GM10266 (cell line): ENCODE measurements around the gene ADPRM.
A peak's percentile ranks its signal among the peaks of the same experiment; 100 is the strongest.
"Not testable (repeated sequence)": the region's sequence is repeated elsewhere in the genome, so short reads cannot be mapped to it uniquely, and the experiment has no call there.

Experiments
- DNase-seq: peaks from one replicate; pipeline ENCODE4 v3.0.0; 2012; ENCODE audit errors: extremely low spot score
- TF ChIP-seq, protein P1 (sequence below): IDR thresholded peaks from 2 replicates; pipeline ENCODE4 v1.5.1; 2012; ENCODE audit warnings: mild to moderate bottlenecking, low read depth; ENCODE audit not compliant: control insufficient read depth, insufficient read depth; ENCODE audit errors: missing control alignments

Gene ADPRM

DNA sequence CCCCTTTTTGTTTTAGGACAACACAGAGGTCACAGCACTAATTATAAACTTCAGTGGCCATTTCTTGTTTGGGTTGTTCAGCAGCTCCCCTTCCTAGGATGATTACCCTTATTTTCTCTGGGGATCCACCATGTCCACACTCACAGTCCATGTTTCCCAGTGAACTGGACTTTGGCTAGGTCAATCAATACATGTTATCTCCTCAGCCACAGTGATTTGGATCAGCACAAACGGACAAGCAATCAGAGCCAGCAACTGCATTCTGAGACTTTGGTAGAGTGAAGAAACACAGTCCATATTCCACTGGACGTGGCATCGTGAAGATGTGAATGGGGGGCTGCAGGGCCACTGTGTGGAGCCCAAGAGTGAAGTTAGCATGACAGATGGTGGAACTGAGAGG lies 27.9 kb downstream of the ADPRM start:
- TF ChIP-seq, protein P1, sequence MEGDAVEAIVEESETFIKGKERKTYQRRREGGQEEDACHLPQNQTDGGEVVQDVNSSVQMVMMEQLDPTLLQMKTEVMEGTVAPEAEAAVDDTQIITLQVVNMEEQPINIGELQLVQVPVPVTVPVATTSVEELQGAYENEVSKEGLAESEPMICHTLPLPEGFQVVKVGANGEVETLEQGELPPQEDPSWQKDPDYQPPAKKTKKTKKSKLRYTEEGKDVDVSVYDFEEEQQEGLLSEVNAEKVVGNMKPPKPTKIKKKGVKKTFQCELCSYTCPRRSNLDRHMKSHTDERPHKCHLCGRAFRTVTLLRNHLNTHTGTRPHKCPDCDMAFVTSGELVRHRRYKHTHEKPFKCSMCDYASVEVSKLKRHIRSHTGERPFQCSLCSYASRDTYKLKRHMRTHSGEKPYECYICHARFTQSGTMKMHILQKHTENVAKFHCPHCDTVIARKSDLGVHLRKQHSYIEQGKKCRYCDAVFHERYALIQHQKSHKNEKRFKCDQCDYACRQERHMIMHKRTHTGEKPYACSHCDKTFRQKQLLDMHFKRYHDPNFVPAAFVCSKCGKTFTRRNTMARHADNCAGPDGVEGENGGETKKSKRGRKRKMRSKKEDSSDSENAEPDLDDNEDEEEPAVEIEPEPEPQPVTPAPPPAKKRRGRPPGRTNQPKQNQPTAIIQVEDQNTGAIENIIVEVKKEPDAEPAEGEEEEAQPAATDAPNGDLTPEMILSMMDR = no peak
- DNase-seq = no peak

DNA sequence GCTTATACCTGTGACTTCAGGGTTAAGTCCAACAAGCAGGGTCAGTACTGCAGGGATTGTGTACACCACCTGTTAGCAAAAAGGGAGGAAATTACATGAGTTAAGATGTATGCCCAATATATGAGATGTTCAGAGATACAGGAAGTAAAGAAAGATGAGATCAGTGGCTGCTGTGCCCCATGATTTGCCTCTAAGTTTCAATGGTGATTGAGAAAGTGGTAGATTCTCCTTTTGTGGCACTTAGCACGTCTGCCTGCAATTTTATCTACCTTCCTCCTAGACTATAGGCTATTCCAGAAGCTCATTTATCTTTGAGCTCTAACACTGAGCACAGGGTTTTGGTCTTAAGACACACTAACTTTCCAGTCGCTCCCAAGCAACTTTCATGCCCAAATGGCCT lies 28.8 kb downstream of the ADPRM start:
- TF ChIP-seq, protein P1 = no peak
- DNase-seq = no peak

DNA sequence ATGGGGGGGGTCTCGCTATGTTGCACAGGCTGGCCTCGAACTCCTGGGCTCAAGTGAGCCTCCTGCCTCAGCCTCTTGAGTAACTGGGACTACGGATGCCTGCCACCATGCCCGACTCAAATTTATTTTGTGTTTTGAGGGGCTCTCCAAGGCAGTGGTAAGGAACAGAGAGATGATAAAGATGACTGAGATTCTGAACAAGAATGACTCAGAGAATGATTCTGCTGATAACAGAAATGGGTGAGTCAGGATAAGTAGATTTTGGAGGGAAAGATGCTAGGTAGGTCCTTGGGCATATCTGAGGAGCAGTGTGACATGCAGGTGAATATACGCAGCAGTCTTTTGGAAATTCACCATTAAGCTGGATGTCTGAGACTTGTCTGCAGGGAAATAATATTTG lies 29.8 kb downstream of the ADPRM start:
- no peak for DNase-seq
- TF ChIP-seq, protein P1 = no peak

- DNase-seq = no peak
- TF ChIP-seq, protein P1 = no peak
These were observed 31.0 kb downstream of the ADPRM start for GRCh38 chr17:10728331-10728892.

GRCh38 chr17:10729334-10730193 lies 32.2 kb downstream of the ADPRM start, which contains the start of gene TMEM220:
Gene TMEM220 (minus strand): TSS chr17:10730023. CDS start chr17:10729851, 172 bp downstream.
- peak; percentile 61 for DNase-seq
- TF ChIP-seq, protein P1 = no peak

GRCh38 chr17:10730247-10730646 lies 32.9 kb downstream of the ADPRM start:
- DNase-seq = not testable (repeated sequence)

DNA sequence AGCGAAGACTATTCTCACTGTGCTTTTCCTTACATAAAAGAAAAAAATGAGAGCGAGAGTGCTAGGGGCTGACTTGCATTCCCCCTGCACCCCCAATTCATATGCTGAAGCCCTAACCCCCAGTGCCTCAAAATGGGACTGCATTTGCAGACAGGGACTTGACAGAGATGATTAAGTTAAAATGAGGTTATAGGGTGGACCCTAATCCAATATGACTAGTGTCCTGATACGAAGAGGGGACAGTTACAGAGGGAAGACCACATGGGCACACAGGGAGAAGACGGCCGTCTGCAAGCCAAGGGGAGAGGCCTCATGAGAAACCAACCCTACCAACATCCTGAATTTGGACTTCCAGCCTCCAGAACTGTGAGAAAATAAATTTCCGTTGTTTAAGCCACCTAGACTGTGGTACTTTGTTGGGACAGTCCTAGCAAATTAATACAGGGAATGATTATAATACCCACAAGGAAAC lies 34.0 kb downstream of the ADPRM start:
- TF ChIP-seq, protein P1 = no peak
- DNase-seq = no peak

GRCh38 chr17:10732121-10732520 lies 34.7 kb downstream of the ADPRM start:
- DNase-seq = not testable (repeated sequence)
